Peyer's patch (tissue), 4 donors: ENCODE results near the gene MOB3A.
A peak's percentile ranks its signal among the peaks of the same experiment; 100 is the strongest.

Experiments
- CTCF ChIP-seq, 6 experiments: fragments of 450-650 bp in 4 of 6; fragments of 200-600 bp in 2 of 6; sonication (generic) in 1 of 6; IDR thresholded peaks; one replicate each; pipeline ENCODE4 v1.5.1; 2017 to 2019; ENCODE audit warnings: antibody characterized with exemption in 6 of 6, mild to moderate bottlenecking in 3 of 6, moderate library complexity in 1 of 6
- POLR2A ChIP-seq, 2 donors: fragments of 450-650 bp; IDR thresholded peaks; one replicate each; pipeline ENCODE4 v1.5.1; 2017; ENCODE audit warnings: antibody characterized with exemption in 2 of 2, mild to moderate bottlenecking in 2 of 2, moderate library complexity in 2 of 2

- peak; percentile 53 to 77 (median 66) for TF ChIP-seq CTCF (IDR thresholded peaks at IDR 0.05)
- peak; percentile 95 to 100 for TF ChIP-seq POLR2A (IDR thresholded peaks at IDR 0.05)
These were observed 44.9 kb downstream of the MOB3A start, which contains the start of gene MKNK2 for GRCh38 chr19:2050991-2051772.
